ENCODE results near the gene NEK6.

NEK6 gene

DNA sequence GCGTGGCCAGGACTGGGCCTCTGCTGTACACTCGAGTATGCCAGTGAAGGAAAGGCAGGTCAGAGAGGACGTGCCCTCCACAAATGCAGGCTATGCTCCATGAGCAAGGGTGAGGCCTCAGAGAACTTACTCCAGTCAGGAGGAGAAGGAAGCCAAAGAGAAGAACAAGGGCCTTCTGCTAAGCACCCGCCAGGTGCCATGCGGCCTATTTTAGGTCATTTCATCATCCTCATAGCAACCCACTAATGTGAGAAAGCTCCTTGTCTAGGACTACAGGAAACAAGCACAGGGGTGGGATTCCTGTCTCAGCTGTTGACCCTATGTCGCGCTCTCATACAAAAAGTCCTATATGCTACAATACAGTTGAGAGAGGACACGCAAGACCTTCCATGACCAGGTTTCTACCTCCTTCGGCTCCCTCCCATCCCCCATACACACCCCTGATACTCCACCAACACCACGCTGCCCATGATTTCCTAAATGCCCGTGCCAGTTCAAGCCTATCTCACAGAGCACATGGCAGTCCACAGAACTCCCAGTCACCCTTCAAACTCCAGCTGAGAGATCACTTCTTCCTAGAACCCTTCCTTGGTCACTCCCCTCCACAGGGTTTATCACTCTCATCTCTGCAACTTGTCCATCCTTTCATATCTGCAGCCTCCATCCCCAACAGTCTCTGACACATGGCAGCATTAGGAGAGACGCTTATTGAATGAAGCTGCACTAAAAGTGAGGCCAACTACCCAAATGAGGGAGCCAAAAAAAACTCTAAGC lies 130.7 kb downstream of the NEK6 start (continued):
- TF ChIP-seq, protein P1, sequence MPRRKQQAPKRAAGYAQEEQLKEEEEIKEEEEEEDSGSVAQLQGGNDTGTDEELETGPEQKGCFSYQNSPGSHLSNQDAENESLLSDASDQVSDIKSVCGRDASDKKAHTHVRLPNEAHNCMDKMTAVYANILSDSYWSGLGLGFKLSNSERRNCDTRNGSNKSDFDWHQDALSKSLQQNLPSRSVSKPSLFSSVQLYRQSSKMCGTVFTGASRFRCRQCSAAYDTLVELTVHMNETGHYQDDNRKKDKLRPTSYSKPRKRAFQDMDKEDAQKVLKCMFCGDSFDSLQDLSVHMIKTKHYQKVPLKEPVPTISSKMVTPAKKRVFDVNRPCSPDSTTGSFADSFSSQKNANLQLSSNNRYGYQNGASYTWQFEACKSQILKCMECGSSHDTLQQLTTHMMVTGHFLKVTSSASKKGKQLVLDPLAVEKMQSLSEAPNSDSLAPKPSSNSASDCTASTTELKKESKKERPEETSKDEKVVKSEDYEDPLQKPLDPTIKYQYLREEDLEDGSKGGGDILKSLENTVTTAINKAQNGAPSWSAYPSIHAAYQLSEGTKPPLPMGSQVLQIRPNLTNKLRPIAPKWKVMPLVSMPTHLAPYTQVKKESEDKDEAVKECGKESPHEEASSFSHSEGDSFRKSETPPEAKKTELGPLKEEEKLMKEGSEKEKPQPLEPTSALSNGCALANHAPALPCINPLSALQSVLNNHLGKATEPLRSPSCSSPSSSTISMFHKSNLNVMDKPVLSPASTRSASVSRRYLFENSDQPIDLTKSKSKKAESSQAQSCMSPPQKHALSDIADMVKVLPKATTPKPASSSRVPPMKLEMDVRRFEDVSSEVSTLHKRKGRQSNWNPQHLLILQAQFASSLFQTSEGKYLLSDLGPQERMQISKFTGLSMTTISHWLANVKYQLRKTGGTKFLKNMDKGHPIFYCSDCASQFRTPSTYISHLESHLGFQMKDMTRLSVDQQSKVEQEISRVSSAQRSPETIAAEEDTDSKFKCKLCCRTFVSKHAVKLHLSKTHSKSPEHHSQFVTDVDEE (CRISPR knock-in tag; IDR thresholded peaks at IDR 0.05), result no peak
- TF ChIP-seq PPARA (CRISPR knock-in tag; IDR thresholded peaks at IDR 0.05; ENCODE audit: borderline replicate concordance) (no peak), CSDC2 (CRISPR knock-in tag; IDR thresholded peaks at IDR 0.05) (no peak), GLIS3 (CRISPR knock-in tag; IDR thresholded peaks at IDR 0.05) (no peak), ARNTL (CRISPR knock-in tag; IDR thresholded peaks at IDR 0.05; ENCODE audit: borderline replicate concordance, low read depth) (no peak), POU6F1 (CRISPR knock-in tag; IDR thresholded peaks at IDR 0.05; ENCODE audit: borderline replicate concordance, low read depth) (no peak)

DNA sequence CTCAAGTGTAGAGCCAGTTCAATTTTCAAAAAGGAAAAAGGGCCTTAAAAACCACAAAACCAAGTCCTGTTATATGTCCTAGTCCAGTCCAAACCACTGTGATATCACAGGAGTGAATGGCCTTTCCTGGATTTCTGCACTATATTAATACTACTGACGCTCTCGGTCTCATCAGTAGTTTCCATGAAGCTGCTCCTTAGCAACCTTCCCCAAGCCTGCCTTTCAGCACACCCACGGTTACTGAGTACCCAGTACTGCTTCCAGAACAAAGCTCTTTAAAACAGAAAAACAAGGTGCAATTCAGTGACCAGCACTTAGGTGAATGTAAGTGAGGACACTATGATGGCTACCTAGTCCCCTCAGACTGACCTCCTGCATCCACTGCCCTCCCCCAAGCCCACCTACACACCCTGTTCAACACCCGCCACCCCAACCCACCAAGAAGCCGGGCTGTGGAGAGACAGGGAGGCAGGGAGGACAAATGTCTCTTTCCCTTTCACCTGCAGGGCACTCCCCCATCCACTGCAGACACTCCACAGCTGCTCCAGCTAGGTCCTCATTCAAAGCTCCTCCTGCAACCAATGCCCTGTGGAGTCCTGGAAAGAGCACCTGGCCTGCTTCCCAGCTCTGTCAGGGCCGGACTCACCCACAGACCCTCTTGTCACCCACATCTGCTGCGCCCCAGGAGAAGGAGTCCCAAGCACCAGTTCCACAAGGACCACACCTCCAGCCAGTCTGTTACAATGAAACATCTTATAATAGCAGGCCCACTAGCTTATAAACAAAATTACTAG lies 131.6 kb downstream of the NEK6 start:
- TF ChIP-seq CSDC2 (CRISPR knock-in tag; IDR thresholded peaks at IDR 0.05) (no peak), ZNF70 (CRISPR knock-in tag; IDR thresholded peaks at IDR 0.05) (no peak), OSR1 (CRISPR knock-in tag; IDR thresholded peaks at IDR 0.05) (no peak), BACH2 (CRISPR knock-in tag; IDR thresholded peaks at IDR 0.05; ENCODE audit: borderline replicate concordance) (no peak), GLIS3 (CRISPR knock-in tag; IDR thresholded peaks at IDR 0.05) (no peak), ARNTL (CRISPR knock-in tag; IDR thresholded peaks at IDR 0.05; ENCODE audit: borderline replicate concordance, low read depth) (no peak), PPARA (CRISPR knock-in tag; IDR thresholded peaks at IDR 0.05; ENCODE audit: borderline replicate concordance) (no peak), ZNF565 (CRISPR knock-in tag; conservative IDR thresholded peaks at IDR 0.05; ENCODE audit: low read depth) (no peak), TOX (CRISPR knock-in tag; IDR thresholded peaks at IDR 0.05; ENCODE audit: borderline replicate concordance) (no peak), ISL1 (CRISPR knock-in tag; IDR thresholded peaks at IDR 0.05) (no peak), ESRRG (CRISPR knock-in tag; IDR thresholded peaks at IDR 0.05) (no peak), TCF4 (CRISPR knock-in tag; IDR thresholded peaks at IDR 0.05; ENCODE audit: borderline replicate concordance) (no peak), SNAI2 (CRISPR knock-in tag; IDR thresholded peaks at IDR 0.05) (no peak), RARB (CRISPR knock-in tag; IDR thresholded peaks at IDR 0.05) (no peak), POU6F1 (CRISPR knock-in tag; IDR thresholded peaks at IDR 0.05; ENCODE audit: borderline replicate concordance, low read depth) (no peak)
- TF ChIP-seq, protein P2, sequence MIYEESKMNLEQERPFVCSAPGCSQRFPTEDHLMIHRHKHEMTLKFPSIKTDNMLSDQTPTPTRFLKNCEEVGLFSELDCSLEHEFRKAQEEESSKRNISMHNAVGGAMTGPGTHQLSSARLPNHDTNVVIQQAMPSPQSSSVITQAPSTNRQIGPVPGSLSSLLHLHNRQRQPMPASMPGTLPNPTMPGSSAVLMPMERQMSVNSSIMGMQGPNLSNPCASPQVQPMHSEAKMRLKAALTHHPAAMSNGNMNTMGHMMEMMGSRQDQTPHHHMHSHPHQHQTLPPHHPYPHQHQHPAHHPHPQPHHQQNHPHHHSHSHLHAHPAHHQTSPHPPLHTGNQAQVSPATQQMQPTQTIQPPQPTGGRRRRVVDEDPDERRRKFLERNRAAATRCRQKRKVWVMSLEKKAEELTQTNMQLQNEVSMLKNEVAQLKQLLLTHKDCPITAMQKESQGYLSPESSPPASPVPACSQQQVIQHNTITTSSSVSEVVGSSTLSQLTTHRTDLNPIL (CRISPR knock-in tag; IDR thresholded peaks at IDR 0.05; ENCODE audit: low read depth), result no peak
- TF ChIP-seq, protein P3, sequence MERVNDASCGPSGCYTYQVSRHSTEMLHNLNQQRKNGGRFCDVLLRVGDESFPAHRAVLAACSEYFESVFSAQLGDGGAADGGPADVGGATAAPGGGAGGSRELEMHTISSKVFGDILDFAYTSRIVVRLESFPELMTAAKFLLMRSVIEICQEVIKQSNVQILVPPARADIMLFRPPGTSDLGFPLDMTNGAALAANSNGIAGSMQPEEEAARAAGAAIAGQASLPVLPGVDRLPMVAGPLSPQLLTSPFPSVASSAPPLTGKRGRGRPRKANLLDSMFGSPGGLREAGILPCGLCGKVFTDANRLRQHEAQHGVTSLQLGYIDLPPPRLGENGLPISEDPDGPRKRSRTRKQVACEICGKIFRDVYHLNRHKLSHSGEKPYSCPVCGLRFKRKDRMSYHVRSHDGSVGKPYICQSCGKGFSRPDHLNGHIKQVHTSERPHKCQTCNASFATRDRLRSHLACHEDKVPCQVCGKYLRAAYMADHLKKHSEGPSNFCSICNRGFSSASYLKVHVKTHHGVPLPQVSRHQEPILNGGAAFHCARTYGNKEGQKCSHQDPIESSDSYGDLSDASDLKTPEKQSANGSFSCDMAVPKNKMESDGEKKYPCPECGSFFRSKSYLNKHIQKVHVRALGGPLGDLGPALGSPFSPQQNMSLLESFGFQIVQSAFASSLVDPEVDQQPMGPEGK (CRISPR knock-in tag; IDR thresholded peaks at IDR 0.05; ENCODE audit: borderline replicate concordance), result no peak
- TF ChIP-seq, protein P4, sequence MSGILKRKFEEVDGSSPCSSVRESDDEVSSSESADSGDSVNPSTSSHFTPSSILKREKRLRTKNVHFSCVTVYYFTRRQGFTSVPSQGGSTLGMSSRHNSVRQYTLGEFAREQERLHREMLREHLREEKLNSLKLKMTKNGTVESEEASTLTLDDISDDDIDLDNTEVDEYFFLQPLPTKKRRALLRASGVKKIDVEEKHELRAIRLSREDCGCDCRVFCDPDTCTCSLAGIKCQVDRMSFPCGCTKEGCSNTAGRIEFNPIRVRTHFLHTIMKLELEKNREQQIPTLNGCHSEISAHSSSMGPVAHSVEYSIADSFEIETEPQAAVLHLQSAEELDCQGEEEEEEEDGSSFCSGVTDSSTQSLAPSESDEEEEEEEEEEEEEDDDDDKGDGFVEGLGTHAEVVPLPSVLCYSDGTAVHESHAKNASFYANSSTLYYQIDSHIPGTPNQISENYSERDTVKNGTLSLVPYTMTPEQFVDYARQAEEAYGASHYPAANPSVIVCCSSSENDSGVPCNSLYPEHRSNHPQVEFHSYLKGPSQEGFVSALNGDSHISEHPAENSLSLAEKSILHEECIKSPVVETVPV (CRISPR knock-in tag; IDR thresholded peaks at IDR 0.05), result no peak
- TF ChIP-seq, protein P1 (CRISPR knock-in tag; IDR thresholded peaks at IDR 0.05), result no peak
- ATAC-seq, result no peak

Data from SK-N-SH treated with all-trans-retinoic acid at 6 μM for 48 hours (cell line).